Mesendoderm (in vitro differentiated cells): ENCODE data around the gene PCDHAC2.

Source experiments
- DNase-seq: peaks from one replicate; pipeline ENCODE4 v3.0.0; 2013
- H2AK5ac ChIP-seq: 2 replicates; pipeline ENCODE4 v1.6.1; 2013; ENCODE audit warnings: low read length, inconsistent platforms
- H2BK120ac ChIP-seq: 2 replicates; pipeline ENCODE4 v1.6.1; 2013; ENCODE audit warnings: low read depth, mild to moderate bottlenecking, low read length, moderate library complexity, mixed read lengths
- H2BK15ac ChIP-seq: replicated peaks from 2 replicates; pipeline ENCODE4 v1.6.1; 2013; ENCODE audit warnings: low read depth, mild to moderate bottlenecking, moderate library complexity
- H2BK5ac ChIP-seq: 2 replicates; pipeline ENCODE4 v1.6.1; 2013; ENCODE audit warnings: low read length, inconsistent platforms
- H3K18ac ChIP-seq: 2 replicates; pipeline ENCODE4 v1.6.1; 2013; ENCODE audit warnings: mild to moderate bottlenecking, low read length, mixed read lengths
- H3K23ac ChIP-seq: one replicate; pipeline ENCODE4 v1.6.1; 2013; ENCODE audit warnings: low read length
- H3K27ac ChIP-seq: 2 replicates; pipeline ENCODE4 v1.5.1; 2013; ENCODE audit warnings: low read depth, mild to moderate bottlenecking, inconsistent platforms, low read length, moderate library complexity
- H3K27me3 ChIP-seq: 2 replicates; pipeline ENCODE4 v1.6.1; 2013; ENCODE audit warnings: low read length, control low read depth, mild to moderate bottlenecking, inconsistent platforms; ENCODE audit not compliant: insufficient read depth, poor library complexity
- H3K36me3 ChIP-seq: 2 replicates; pipeline ENCODE4 v1.6.1; 2013; ENCODE audit warnings: low read length, inconsistent platforms; ENCODE audit not compliant: control insufficient read depth, insufficient read depth
- H3K4ac ChIP-seq: one replicate; pipeline ENCODE4 v1.6.1; 2013; ENCODE audit warnings: low read depth, mild to moderate bottlenecking, low read length, moderate library complexity
- H3K4me1 ChIP-seq: 2 replicates; pipeline ENCODE4 v1.6.1; 2013; ENCODE audit warnings: low read depth, low read length, inconsistent platforms; ENCODE audit not compliant: control insufficient read depth
- H3K4me2 ChIP-seq: 2 replicates; pipeline ENCODE4 v1.6.1; 2013; ENCODE audit warnings: low read length
- H3K4me3 ChIP-seq: 2 replicates; pipeline ENCODE4 v1.5.1; 2013; ENCODE audit warnings: mild to moderate bottlenecking, low read length
- H3K56ac ChIP-seq: one replicate; pipeline ENCODE4 v1.6.1; 2013; ENCODE audit warnings: low read length
- H3K79me1 ChIP-seq: 2 replicates; pipeline ENCODE4 v1.6.1; 2013; ENCODE audit warnings: low read length, inconsistent platforms
- H3K79me2 ChIP-seq: 2 replicates; pipeline ENCODE4 v1.6.1; 2013; ENCODE audit warnings: mild to moderate bottlenecking, low read length; ENCODE audit not compliant: control insufficient read depth, insufficient read depth
- H3K9ac ChIP-seq: 2 replicates; pipeline ENCODE4 v1.6.1; 2013; ENCODE audit warnings: low read length, inconsistent platforms
- H4K5ac ChIP-seq: one replicate; pipeline ENCODE4 v1.6.1; 2013; ENCODE audit warnings: low read length
- H4K8ac ChIP-seq: one replicate; pipeline ENCODE4 v1.6.1; 2013; ENCODE audit warnings: low read depth, mild to moderate bottlenecking, control low read depth, low read length, moderate library complexity
- WGBS: extraction: QIAGEN DNeasy Blood & Tissue Kit; methylation state at CpG from one replicate; pipeline ENCODE4 v1.1.7; 2013; ENCODE audit warnings: low lambda C conversion rate, missing lambda C conversion rate; ENCODE audit not compliant: insufficient coverage; ENCODE audit errors: extremely low coverage; 5-methylcytosine and 5-hydroxymethylcytosine counted together

Gene PCDHAC2

DNA sequence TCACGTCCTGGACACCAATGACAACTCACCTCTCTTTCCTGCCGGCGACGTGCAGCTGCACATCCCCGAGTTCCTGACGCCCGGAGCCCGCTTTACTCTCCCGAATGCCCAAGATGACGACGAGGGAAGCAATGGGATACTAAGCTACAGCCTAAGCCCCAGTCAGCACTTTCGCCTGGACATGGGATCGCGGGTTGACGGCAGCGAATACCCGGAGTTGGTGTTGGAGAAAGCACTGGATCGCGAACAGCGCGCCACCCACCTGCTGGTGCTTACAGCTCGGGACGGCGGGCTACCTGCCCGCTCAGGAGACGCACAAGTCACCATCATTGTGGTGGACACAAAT is 39.1 kb upstream of the PCDHAC2 start:
- H3K18ac ChIP-seq: no peak overlapping the region
- H3K4me3 ChIP-seq: peak overlapping the region; percentile 21
- H2BK15ac ChIP-seq: no peak overlapping the region
- H3K79me1 ChIP-seq: no peaks in the 10 kb centered on the region
- peaks cover 2% of the 10 kb centered on the region for H3K4me1 ChIP-seq
- peak; percentile 72 for DNase-seq
- H3K4me2 ChIP-seq: peak overlapping the region; percentile 99
- no peak overlapping the region for H2BK5ac ChIP-seq
- no peak overlapping the region for H4K8ac ChIP-seq
- H3K27me3 ChIP-seq: no peaks in the 10 kb centered on the region
- peak overlapping the region; percentile 89 for H3K56ac ChIP-seq
- H3K79me2 ChIP-seq: no peaks in the 10 kb centered on the region
- no peak overlapping the region for H3K27ac ChIP-seq
- H3K23ac ChIP-seq: no peak overlapping the region
- WGBS: no CpG with 5 or more reads among the region's 26 CpGs
- no peak overlapping the region for H2BK120ac ChIP-seq
- no peak overlapping the region for H3K4ac ChIP-seq
- H3K9ac ChIP-seq: peak overlapping the region; percentile 77
- H4K5ac ChIP-seq: no peak overlapping the region
- no peaks in the 10 kb centered on the region for H3K36me3 ChIP-seq
- no peak overlapping the region for H2AK5ac ChIP-seq

- no peak overlapping the region for H3K4ac ChIP-seq
- no peaks in the 10 kb centered on the region for H3K79me1 ChIP-seq
- no peaks in the 10 kb centered on the region for H3K27me3 ChIP-seq
- DNase-seq: no peak
- no peaks in the 10 kb centered on the region for H3K4me1 ChIP-seq
- H3K4me3 ChIP-seq: no peak overlapping the region
- no peak overlapping the region for H3K9ac ChIP-seq
- H3K18ac ChIP-seq: no peak overlapping the region
- no peak overlapping the region for H4K8ac ChIP-seq
- no peaks in the 10 kb centered on the region for H3K79me2 ChIP-seq
- H3K27ac ChIP-seq: no peak overlapping the region
- H2BK120ac ChIP-seq: no peak overlapping the region
- no peak overlapping the region for H4K5ac ChIP-seq
- H3K23ac ChIP-seq: no peak overlapping the region
- 100% methylated on average over 4 of the region's 4 CpGs for WGBS
- no peak overlapping the region for H3K56ac ChIP-seq
- H3K4me2 ChIP-seq: no peak overlapping the region
- no peak overlapping the region for H2AK5ac ChIP-seq
- no peak overlapping the region for H2BK15ac ChIP-seq
- no peaks in the 10 kb centered on the region for H3K36me3 ChIP-seq
- H2BK5ac ChIP-seq: no peak overlapping the region
Observed at GRCh38 chr5:140934964-140935606, 31.2 kb upstream of the PCDHAC2 start.

GRCh38 chr5:140946578-140946977 is 19.7 kb upstream of the PCDHAC2 start:
- no peak overlapping the region for H2BK5ac ChIP-seq
- no peaks in the 10 kb centered on the region for H3K79me1 ChIP-seq
- no peak overlapping the region for H4K5ac ChIP-seq
- no peak overlapping the region for H3K56ac ChIP-seq
- H3K18ac ChIP-seq: no peak overlapping the region
- no peak overlapping the region for H2BK15ac ChIP-seq
- WGBS: no CpG with 5 or more reads among the region's 2 CpGs
- H2AK5ac ChIP-seq: no peak overlapping the region
- H2BK120ac ChIP-seq: no peak overlapping the region
- no peak overlapping the region for H3K4me2 ChIP-seq
- no peaks in the 10 kb centered on the region for H3K79me2 ChIP-seq
- H3K23ac ChIP-seq: no peak overlapping the region
- no peaks in the 10 kb centered on the region for H3K4me1 ChIP-seq
- peak; percentile 10 for DNase-seq
- H3K4ac ChIP-seq: no peak overlapping the region
- H3K9ac ChIP-seq: no peak overlapping the region
- no peaks in the 10 kb centered on the region for H3K36me3 ChIP-seq
- H3K27ac ChIP-seq: no peak overlapping the region
- H3K4me3 ChIP-seq: no peak overlapping the region
- no peak overlapping the region for H4K8ac ChIP-seq
- no peaks in the 10 kb centered on the region for H3K27me3 ChIP-seq

GRCh38 chr5:140951636-140952035 is 14.6 kb upstream of the PCDHAC2 start:
- H2BK120ac ChIP-seq: no peak overlapping the region
- H3K23ac ChIP-seq: no peak overlapping the region
- H3K79me1 ChIP-seq: no peaks in the 10 kb centered on the region
- H3K9ac ChIP-seq: no peak overlapping the region
- H3K4me1 ChIP-seq: no peaks in the 10 kb centered on the region
- H3K4me2 ChIP-seq: no peak overlapping the region
- no peak overlapping the region for H4K8ac ChIP-seq
- no peak overlapping the region for H2BK5ac ChIP-seq
- no peak overlapping the region for H2BK15ac ChIP-seq
- H3K79me2 ChIP-seq: no peaks in the 10 kb centered on the region
- no peak overlapping the region for H4K5ac ChIP-seq
- no peaks in the 10 kb centered on the region for H3K27me3 ChIP-seq
- no peaks in the 10 kb centered on the region for H3K36me3 ChIP-seq
- no peak overlapping the region for H3K4ac ChIP-seq
- no peak overlapping the region for H3K27ac ChIP-seq
- DNase-seq: no peak
- H3K56ac ChIP-seq: no peak overlapping the region
- no peak overlapping the region for H3K18ac ChIP-seq
- WGBS: no CpG with 5 or more reads among the region's 6 CpGs
- no peak overlapping the region for H3K4me3 ChIP-seq
- H2AK5ac ChIP-seq: no peak overlapping the region

- Histone ChIP-seq H2BK5ac (no peak overlapping the region), H3K27me3 (no peaks in the 10 kb centered on the region), H3K4me1 (no peaks in the 10 kb centered on the region), H2BK120ac (no peak overlapping the region), H3K4ac (no peak overlapping the region), H3K56ac (no peak overlapping the region), H3K18ac (no peak overlapping the region), H3K27ac (no peak overlapping the region), H2BK15ac (no peak overlapping the region), H3K36me3 (no peaks in the 10 kb centered on the region), H3K23ac (no peak overlapping the region), H3K79me2 (no peaks in the 10 kb centered on the region), H4K8ac (no peak overlapping the region), H3K4me3 (no peak overlapping the region), H3K4me2 (no peak overlapping the region), H2AK5ac (no peak overlapping the region), H3K79me1 (no peaks in the 10 kb centered on the region), H3K9ac (no peak overlapping the region), H4K5ac (no peak overlapping the region)
- WGBS: no CpG with 5 or more reads among the region's 2 CpGs
- DNase-seq: peak; percentile 63
Observed at GRCh38 chr5:140953234-140953633, 13.0 kb upstream of the PCDHAC2 start.

DNA sequence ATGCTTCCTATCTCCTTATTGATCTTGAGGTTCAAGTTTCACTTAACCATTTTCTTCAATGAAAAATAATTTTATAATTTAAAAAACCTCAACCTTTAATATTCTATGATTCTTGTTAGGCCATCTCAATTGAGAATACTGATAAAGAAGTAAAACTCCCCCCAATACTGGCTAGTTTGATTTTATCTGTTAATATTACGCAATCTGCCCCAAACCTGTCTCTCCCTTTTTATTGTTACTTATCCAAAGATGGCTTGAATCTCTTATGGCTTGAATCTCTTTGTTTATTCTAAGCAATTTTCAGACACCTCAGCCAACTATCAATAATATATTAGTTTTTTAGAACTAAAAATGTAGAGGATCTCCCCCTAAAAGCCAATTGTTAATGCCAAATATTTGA is 4.1 kb upstream of the PCDHAC2 start:
- WGBS: no CpG with 5 or more reads among the region's 1 CpG
- no peak for DNase-seq
- H3K4me1 ChIP-seq: peaks cover 6% of the 10 kb centered on the region
- H3K9ac ChIP-seq: no peak overlapping the region
- no peak overlapping the region for H4K8ac ChIP-seq
- no peak overlapping the region for H3K4me3 ChIP-seq
- H3K4me2 ChIP-seq: no peak overlapping the region
- no peaks in the 10 kb centered on the region for H3K27me3 ChIP-seq
- no peak overlapping the region for H3K56ac ChIP-seq
- no peak overlapping the region for H3K23ac ChIP-seq
- H3K79me1 ChIP-seq: no peaks in the 10 kb centered on the region
- H3K4ac ChIP-seq: no peak overlapping the region
- no peak overlapping the region for H2BK15ac ChIP-seq
- no peaks in the 10 kb centered on the region for H3K36me3 ChIP-seq
- no peaks in the 10 kb centered on the region for H3K79me2 ChIP-seq
- no peak overlapping the region for H3K18ac ChIP-seq
- H2AK5ac ChIP-seq: no peak overlapping the region
- H2BK120ac ChIP-seq: no peak overlapping the region
- no peak overlapping the region for H4K5ac ChIP-seq
- H2BK5ac ChIP-seq: no peak overlapping the region
- no peak overlapping the region for H3K27ac ChIP-seq
